Fibroblast of skin of right quadriceps (primary cell): Measurements from ENCODE around the gene CEBPZ.
"Not testable (repeated sequence)": the region's sequence is repeated elsewhere in the genome, so short reads cannot be mapped to it uniquely, and the experiment has no call there.

Experiments
- DNase-seq: peaks from one replicate; pipeline ENCODE4 v3.0.0-alpha.2; 2013

Gene CEBPZ, protein sequence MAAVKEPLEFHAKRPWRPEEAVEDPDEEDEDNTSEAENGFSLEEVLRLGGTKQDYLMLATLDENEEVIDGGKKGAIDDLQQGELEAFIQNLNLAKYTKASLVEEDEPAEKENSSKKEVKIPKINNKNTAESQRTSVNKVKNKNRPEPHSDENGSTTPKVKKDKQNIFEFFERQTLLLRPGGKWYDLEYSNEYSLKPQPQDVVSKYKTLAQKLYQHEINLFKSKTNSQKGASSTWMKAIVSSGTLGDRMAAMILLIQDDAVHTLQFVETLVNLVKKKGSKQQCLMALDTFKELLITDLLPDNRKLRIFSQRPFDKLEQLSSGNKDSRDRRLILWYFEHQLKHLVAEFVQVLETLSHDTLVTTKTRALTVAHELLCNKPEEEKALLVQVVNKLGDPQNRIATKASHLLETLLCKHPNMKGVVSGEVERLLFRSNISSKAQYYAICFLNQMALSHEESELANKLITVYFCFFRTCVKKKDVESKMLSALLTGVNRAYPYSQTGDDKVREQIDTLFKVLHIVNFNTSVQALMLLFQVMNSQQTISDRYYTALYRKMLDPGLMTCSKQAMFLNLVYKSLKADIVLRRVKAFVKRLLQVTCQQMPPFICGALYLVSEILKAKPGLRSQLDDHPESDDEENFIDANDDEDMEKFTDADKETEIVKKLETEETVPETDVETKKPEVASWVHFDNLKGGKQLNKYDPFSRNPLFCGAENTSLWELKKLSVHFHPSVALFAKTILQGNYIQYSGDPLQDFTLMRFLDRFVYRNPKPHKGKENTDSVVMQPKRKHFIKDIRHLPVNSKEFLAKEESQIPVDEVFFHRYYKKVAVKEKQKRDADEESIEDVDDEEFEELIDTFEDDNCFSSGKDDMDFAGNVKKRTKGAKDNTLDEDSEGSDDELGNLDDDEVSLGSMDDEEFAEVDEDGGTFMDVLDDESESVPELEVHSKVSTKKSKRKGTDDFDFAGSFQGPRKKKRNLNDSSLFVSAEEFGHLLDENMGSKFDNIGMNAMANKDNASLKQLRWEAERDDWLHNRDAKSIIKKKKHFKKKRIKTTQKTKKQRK

DNA sequence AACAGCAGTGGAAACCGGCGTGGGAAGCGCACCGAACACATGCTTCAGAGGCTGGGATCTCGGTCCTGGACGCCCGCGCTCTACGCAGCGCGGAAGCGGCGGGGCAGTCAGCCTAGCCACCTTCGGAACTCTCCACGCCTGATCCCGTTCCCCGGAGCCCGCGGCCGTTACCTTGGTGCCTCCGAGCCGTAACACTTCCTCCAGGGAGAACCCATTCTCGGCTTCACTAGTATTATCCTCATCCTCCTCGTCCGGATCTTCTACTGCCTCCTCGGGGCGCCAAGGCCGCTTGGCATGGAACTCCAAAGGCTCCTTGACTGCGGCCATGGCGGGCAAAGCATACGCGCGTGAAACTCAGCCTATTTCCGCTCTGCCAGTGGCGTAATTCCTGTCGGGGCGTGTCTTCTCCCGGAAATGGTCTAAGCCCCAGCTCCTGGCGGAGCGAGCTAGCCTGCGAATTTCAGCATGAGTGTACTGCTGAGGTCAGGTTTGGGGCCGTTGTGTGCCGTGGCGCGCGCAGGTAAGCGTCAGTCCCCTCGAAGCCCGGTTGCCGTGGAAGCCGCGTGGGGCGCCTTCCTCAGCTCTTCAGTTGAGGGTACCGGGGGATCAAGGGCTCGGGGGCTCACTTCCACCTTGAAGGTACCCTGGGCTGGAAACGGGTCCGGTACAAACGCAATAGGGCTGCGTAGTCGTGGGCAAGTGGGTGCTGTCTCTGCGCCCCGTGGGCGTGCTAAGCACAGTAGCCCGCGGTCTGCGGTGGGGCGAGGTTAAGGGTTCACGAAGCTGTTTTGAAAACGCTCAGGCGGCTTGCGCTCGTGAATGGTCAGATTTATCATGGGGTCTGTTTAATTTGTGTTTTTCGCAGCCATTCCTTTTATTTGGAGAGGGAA, at the start of gene CEBPZ, which contains the start of gene NDUFAF7:
Gene CEBPZ, minus strand, starts transcription at position 356 of the 890 bp plus-strand sequence. Its CDS starts 29 bp downstream, at position 327.
Gene NDUFAF7, plus strand, starts transcription at position 418 of the 890 bp plus-strand sequence. Its CDS starts 48 bp downstream, at position 466.
- peak; percentile 88 for DNase-seq

- DNase-seq, result no peak
Observed at GRCh38 chr2:37276291-37276690, 44.9 kb upstream of the CEBPZ start.

DNA sequence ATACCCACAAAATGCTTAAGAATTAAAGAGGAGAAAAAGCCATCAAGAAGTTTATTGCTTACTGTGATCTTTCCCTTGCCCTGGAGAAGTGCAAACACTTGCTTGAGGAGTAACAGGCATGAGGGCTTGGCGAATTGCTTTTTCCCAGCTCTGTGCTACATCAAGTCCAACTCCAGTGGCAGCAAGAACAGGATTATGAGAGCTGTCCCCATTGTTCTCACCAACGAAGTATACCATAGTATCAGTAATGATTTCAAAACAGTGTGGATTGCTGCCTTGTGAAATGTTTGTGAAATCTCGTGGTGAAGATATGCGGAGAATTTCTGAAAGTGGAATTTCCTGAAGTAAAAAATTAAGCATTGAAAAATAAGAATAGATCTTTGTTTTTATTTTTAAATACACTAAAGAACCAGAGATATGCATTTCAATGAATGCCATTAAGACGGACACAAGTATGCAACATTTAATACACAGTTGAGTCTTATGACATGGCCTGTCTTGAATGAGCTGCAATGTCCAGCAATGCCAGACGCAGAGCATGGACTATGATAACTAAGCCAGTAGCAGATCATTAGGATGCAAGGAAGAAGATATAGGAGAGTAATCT, 43.1 kb upstream of the CEBPZ start:
- DNase-seq, result peak; percentile 26

- DNase-seq, result no peak
Observed at GRCh38 chr2:37271376-37272067, 40.1 kb upstream of the CEBPZ start.

DNA sequence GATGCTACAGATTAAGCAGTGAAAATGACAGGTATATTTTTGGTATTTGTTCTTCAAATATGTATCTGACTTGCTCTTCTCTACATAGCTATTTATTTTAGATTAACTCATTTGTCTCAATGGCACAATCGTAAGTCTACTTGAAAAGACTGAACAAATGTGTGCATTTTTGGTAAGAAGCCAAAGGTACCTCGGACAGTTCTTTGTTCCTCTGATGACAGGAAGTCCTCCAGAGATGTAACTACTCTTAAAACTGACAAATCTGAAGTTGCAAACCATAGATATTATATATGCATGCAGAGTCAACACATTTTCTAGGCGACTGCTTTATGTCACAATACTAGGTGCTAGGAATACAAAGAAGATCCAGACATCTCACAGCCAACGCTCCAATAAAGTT, 36.7 kb upstream of the CEBPZ start:
- peak; percentile 5 for DNase-seq

DNA sequence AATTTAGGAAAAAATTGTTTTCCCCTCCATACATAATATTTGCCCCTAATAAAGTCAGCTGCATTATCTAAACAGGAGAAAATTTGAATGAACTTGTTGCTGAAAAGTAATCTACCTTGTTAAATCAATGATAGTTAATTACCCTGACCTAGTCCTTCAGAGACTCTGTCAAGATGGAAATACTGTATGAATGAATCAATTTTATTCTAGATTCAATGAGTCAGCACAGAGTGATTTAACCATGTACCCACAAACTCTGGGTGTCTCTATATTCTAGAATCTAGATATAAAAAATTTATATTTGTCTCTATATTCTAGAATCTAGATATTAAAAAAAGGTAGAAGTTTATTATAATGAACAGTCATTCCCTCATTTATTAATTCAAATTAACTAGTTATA, 36.3 kb upstream of the CEBPZ start:
- DNase-seq, result no peak

DNA sequence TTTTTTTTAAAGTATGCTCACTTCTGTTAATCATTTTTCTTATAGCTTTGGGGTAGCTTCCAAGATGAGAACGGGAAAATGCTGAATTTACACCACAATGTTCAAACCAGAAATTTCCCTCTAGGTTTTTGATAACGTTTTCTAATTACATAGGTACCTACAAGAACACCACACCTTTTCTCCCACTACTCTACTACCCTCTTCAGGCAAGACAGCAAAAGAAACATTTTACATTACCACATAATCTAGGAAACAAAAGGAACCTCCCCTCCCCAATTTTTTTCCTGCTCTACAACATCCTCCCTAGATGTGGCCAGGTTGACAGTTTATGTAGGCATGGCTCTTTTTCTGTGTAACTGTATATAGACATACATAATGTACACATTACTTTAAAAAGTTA, 32.4 kb upstream of the CEBPZ start:
- no peak for DNase-seq

- DNase-seq, result no peak
Observed at GRCh38 chr2:37262522-37262921, 31.1 kb upstream of the CEBPZ start.

- no peak for DNase-seq
Observed at GRCh38 chr2:37250869-37251740, 19.7 kb upstream of the CEBPZ start.

DNA sequence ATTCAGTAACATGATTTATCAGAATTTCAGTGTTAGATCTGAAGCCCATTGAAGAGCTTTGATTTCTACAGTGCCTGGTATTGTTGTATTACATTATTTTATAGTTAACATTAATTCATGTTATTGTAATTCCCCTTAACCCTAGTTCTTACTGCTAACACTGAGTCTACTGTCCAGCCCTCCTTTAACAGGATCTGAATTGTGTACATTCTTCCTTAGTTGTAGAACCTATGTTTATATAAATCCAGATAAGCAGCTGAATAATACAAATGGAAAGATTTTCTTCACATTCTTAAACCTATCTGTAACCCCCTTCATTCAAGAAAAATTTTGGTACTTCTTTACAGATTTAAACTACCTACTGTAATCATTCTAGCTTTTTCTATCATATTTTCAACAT, 14.8 kb upstream of the CEBPZ start:
- no peak for DNase-seq

GRCh38 chr2:37244755-37245154, 13.4 kb upstream of the CEBPZ start:
- DNase-seq, result no peak

- DNase-seq, result no peak
Observed at GRCh38 chr2:37244017-37244416, 12.6 kb upstream of the CEBPZ start.

DNA sequence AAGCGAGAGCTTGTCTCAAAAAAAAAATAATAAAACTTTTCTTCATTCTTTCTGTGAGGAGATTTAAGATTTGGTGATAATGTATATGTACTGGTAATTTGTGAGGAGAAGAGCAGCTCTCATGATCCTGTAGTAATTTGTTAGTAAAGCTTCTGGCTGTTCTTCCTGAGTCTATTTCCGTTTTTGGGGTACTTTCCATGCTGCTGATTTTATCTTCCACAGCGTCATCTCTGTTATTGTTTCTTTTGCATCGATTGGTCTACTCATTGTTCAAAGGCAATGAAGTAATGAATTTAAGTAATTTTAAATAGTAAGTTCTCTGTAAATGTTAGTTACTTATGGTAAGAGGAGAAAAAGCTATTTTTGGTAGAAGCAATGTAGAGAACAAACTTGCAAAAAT, 12.0 kb upstream of the CEBPZ start:
- DNase-seq, result no peak

GRCh38 chr2:37232131-37232933, 936 bp upstream of the CEBPZ start:
- peak; percentile 5 for DNase-seq

DNA sequence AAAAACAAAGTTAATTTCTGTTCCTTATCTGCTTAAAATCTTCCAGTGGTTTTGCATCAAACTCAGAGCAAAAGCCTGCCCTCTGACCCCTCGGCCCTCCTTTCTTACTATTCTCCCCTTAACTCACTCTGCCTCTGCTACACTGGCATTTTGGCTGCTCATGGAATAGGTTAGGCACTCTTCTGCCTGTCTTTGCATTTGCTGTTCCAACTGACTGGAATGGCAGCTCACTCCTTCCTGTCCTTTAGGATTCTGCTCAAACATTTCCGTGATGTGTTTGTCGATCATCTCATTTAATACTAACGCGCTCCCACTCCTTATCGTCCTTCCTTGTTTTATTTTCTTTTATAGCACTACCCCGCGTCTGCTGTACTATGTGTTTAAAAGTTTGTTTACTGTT, 815 bp downstream of the CEBPZ start:
- peak; percentile 2 for DNase-seq

DNA sequence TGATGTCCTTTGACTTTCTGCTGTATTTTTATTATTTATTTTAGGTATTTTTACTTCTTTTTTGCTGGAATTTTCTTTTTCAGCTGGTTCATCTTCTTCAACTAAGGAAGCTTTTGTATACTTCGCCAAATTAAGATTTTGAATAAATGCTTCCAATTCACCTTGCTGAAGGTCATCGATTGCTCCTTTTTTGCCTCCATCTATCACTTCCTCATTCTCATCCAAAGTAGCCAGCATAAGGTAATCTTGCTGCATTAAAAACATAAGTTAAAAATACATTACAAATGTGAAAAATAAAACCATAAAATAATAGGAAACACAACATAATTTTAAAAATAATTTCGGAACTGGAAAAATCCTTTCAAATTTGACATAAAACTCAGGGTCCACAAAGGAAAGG, 2.6 kb downstream of the CEBPZ start:
- no peak for DNase-seq

GRCh38 chr2:37226863-37227262, 4.5 kb downstream of the CEBPZ start:
- no peak for DNase-seq

GRCh38 chr2:37225129-37225528, 6.3 kb downstream of the CEBPZ start:
- not testable (repeated sequence) for DNase-seq

DNA sequence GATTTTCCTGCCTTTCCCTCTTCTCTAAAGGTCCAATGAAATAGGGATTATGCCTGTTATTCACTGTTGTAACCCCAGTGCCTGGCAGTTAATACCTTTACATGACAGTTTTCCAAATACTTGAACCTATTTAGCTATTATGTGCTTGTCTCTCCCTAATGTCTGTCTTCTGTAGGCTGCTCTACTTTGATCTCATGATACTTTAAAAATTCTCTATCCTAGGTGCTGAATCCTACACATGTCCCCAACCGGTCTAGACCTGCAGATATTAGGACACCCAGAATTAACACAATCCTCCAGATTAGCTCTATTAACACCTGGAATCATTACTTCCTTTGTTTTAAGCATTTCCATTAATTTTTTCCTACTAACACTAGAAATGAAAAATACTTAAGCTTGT, 7.3 kb downstream of the CEBPZ start:
- no peak for DNase-seq
